ENCODE results near the gene TXNDC15. TPM values are rescaled to one million over a fixed set of nuclear protein-coding genes. Genes with fewer than 3 reads are reported as not detected.

Gene TXNDC15
- total and polyA plus RNA-seq, 2 of the 13 experiments (the other 11 are each of a cell fraction or from before 2014, with no cell fraction given): 22.2 to 49.9 TPM

DNA sequence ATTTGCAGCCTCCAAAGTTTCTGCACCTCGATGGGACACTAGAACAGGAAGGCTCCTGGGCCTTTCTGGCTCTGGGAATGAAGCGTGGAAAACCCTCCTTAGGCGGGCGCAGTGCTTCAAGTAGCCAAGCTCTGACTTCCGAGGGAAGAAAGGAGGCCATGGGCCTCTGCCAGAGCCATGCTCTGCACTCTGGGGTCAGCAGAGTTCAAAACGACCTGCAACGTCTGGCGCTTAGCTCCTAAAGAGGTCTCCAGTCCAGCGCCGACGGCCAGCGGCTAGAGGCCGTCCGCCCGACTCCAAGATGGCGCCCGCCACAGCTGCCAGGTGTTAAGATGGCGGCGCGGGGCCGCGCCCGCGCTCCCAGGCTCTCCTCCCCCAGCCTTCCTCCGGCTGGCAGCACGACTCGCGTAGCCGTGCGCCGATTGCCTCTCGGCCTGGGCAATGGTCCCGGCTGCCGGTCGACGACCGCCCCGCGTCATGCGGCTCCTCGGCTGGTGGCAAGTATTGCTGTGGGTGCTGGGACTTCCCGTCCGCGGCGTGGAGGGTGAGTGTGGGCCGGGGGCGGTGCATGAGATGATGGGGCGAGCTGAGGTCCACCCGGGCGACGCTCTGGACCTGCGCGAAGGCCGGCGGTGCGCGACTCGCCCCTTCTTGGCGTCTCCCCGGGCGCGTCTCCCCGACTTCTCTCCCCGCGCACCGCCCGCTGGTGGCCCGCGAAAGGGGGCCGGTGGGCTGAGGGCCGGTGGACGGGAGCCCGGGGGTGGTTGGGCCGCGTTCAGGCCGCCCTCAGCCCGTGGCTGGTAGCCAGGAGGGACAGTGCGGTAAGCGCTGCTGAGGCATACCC, at the start of gene TXNDC15 (continued):
- TF ChIP-seq HNRNPK (IDR thresholded peaks at IDR 0.05; ENCODE audit: low read depth, low read length, poor library complexity, severe bottlenecking): peak; percentile 69
- no peak for TF ChIP-seq GTF2F1 (IDR thresholded peaks at IDR 0.05; ENCODE audit: low read length)
- TF ChIP-seq ZNF75D (CRISPR knock-in tag; IDR thresholded peaks at IDR 0.05; ENCODE audit: borderline replicate concordance): no peak
- peak; percentile 85; the same call in 1 of the 2 replicates for TF ChIP-seq KDM3A (CRISPR knock-in tag; IDR thresholded peaks at IDR 0.05; ENCODE audit: low read depth)
- TF ChIP-seq SATB2 (CRISPR knock-in tag; IDR thresholded peaks at IDR 0.05): peak; percentile 94; the same call in 1 of the 2 replicates
- TF ChIP-seq NFATC3 (CRISPR knock-in tag; IDR thresholded peaks at IDR 0.05): peak; percentile 69; the same call in 1 of the 2 replicates
- no peak; the same call in none of the 2 replicates for TF ChIP-seq ZC3H13 (CRISPR knock-in tag; IDR thresholded peaks at IDR 0.05)
- TF ChIP-seq FOXM1 (CRISPR knock-in tag; IDR thresholded peaks at IDR 0.05): no peak
- no peak for TF ChIP-seq E2F5 (CRISPR knock-in tag; conservative IDR thresholded peaks at IDR 0.05)
- TF ChIP-seq EEA1 (CRISPR knock-in tag; IDR thresholded peaks at IDR 0.05; ENCODE audit: borderline replicate concordance): peak; percentile 98
- TF ChIP-seq HOXA5 (CRISPR knock-in tag; IDR thresholded peaks at IDR 0.05): peak; percentile 90; the same call in 1 of the 2 replicates
- TF ChIP-seq, protein P1, sequence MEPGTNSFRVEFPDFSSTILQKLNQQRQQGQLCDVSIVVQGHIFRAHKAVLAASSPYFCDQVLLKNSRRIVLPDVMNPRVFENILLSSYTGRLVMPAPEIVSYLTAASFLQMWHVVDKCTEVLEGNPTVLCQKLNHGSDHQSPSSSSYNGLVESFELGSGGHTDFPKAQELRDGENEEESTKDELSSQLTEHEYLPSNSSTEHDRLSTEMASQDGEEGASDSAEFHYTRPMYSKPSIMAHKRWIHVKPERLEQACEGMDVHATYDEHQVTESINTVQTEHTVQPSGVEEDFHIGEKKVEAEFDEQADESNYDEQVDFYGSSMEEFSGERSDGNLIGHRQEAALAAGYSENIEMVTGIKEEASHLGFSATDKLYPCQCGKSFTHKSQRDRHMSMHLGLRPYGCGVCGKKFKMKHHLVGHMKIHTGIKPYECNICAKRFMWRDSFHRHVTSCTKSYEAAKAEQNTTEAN (CRISPR knock-in tag; conservative IDR thresholded peaks at IDR 0.05): peak; percentile 75
- TF ChIP-seq MTF1 (CRISPR knock-in tag; IDR thresholded peaks at IDR 0.05): 0 out of 2 replicates have a peak, but pooled peaks have one; percentile 21
- no peak for TF ChIP-seq PRDM4 (CRISPR knock-in tag; IDR thresholded peaks at IDR 0.05; ENCODE audit: borderline replicate concordance)
- peak; percentile 57; the same call in 1 of the 2 replicates for TF ChIP-seq TMF1 (CRISPR knock-in tag; IDR thresholded peaks at IDR 0.05; ENCODE audit: low read depth)
- TF ChIP-seq POGK (CRISPR knock-in tag; conservative IDR thresholded peaks at IDR 0.05): peak; percentile 99
- TF ChIP-seq ZNF770 (CRISPR knock-in tag; IDR thresholded peaks at IDR 0.05): peak; percentile 89
- peak; percentile 92 for TF ChIP-seq JARID2 (CRISPR knock-in tag; IDR thresholded peaks at IDR 0.05; ENCODE audit: insufficient replicate concordance)
- TF ChIP-seq ZKSCAN1 (IDR thresholded peaks at IDR 0.05; ENCODE audit: low read length): no peak
- peak; percentile 89 for TF ChIP-seq TBX2 (CRISPR knock-in tag; IDR thresholded peaks at IDR 0.05; ENCODE audit: borderline replicate concordance)

Data from HepG2 (cell line).